CD14-positive monocyte (primary cell): ENCODE measurements around the gene KCNMA1. TPM values are rescaled to one million over a fixed set of nuclear protein-coding genes. Genes with fewer than 3 reads are reported as not detected.
A peak's percentile ranks its signal among the peaks of the same experiment; 100 is the strongest.

Source experiments
- DNase-seq, 3 donors: peaks; one replicate each; pipeline ENCODE4 v3.0.0-alpha.2; 2011 to 2022
- H2AFZ ChIP-seq: 2 replicates; pipeline ENCODE4 v1.6.0; 2012; ENCODE audit warnings: mild to moderate bottlenecking, low read depth, low read length, inconsistent platforms; ENCODE audit not compliant: insufficient read depth, poor library complexity, severe bottlenecking
- H3K27ac ChIP-seq, 2 donors: 1 replicate in 1 of 2; 2 replicates in 1 of 2; pipeline ENCODE4 v1.5.1; 2012 to 2013; ENCODE audit warnings: low read length in 2 of 2, control low read depth in 1 of 2, inconsistent platforms in 1 of 2, low read depth in 1 of 2, mild to moderate bottlenecking in 1 of 2
- H3K27me3 ChIP-seq, 2 donors: one replicate each; pipeline versions ENCODE4 v1.6.0 to v1.6.1; 2011 to 2013; ENCODE audit warnings: low read length in 2 of 2; ENCODE audit not compliant: control insufficient read depth in 2 of 2, insufficient read depth in 2 of 2
- H3K36me3 ChIP-seq, 2 donors: replicated peaks in 1 of 2; 1 replicate in 1 of 2; 2 replicates in 1 of 2; pipeline versions ENCODE4 v1.5.1 to v1.6.1; 2012 to 2013; ENCODE audit warnings: low read length in 2 of 2, control low read depth in 1 of 2, inconsistent platforms in 1 of 2, mild to moderate bottlenecking in 1 of 2; ENCODE audit not compliant: insufficient read depth in 2 of 2, control insufficient read depth in 1 of 2
- H3K4me1 ChIP-seq, 2 donors: 1 replicate in 1 of 2; 2 replicates in 1 of 2; pipeline versions ENCODE4 v1.5.1 to v1.6.1; 2012 to 2013; ENCODE audit warnings: low read length in 2 of 2, control low read depth in 1 of 2, inconsistent platforms in 1 of 2, mild to moderate bottlenecking in 1 of 2, moderate library complexity in 1 of 2; ENCODE audit not compliant: insufficient read depth in 2 of 2, control insufficient read depth in 1 of 2
- H3K4me2 ChIP-seq: replicated peaks from 2 replicates; pipeline ENCODE3; 2012; ENCODE audit warnings: low read length, moderate library complexity, mild to moderate bottlenecking; ENCODE audit not compliant: poor library complexity, severe bottlenecking; ENCODE audit errors: extremely low read depth
- H3K4me3 ChIP-seq, 3 experiments: fragments of 200-600 bp in 1 of 3; sonication (generic) in 1 of 3; replicated peaks in 1 of 3; 1 replicate in 2 of 3; 2 replicates in 1 of 3; pipeline ENCODE4 v1.5.1; 2011 to 2013; ENCODE audit warnings: low read length in 3 of 3, mild to moderate bottlenecking in 3 of 3, control low read depth in 2 of 3, low read depth in 2 of 3, inconsistent platforms in 1 of 3, moderate library complexity in 1 of 3
- H3K79me2 ChIP-seq: 2 replicates; pipeline ENCODE4 v1.6.0; 2012; ENCODE audit warnings: mild to moderate bottlenecking, control low read depth, inconsistent platforms, low read length, moderate library complexity; ENCODE audit not compliant: insufficient read depth
- H3K9ac ChIP-seq: 2 replicates; pipeline ENCODE4 v1.6.0; 2017; ENCODE audit warnings: low read length, mild to moderate bottlenecking; ENCODE audit not compliant: insufficient read depth, poor library complexity, severe bottlenecking
- H3K9me3 ChIP-seq, 2 donors: replicated peaks in 1 of 2; 1 replicate in 1 of 2; 2 replicates in 1 of 2; pipeline versions ENCODE4 v1.5.1 to v1.6.1; 2012 to 2013; ENCODE audit warnings: low read length in 2 of 2, control low read depth in 1 of 2; ENCODE audit not compliant: control insufficient read depth in 1 of 2, insufficient read depth in 1 of 2
- H4K20me1 ChIP-seq: 2 replicates; pipeline ENCODE4 v1.6.0; 2012; ENCODE audit warnings: mild to moderate bottlenecking, low read length, control low read depth, moderate library complexity; ENCODE audit not compliant: insufficient read depth
- H3K27ac Mint-ChIP-seq, 7 donors: one replicate each; pipeline ENCODE4 v1.8.0; 2020; ENCODE audit warnings: mild to moderate bottlenecking in 7 of 7, mixed read lengths in 7 of 7, moderate library complexity in 6 of 7, inconsistent platforms in 2 of 7
- H3K27me3 Mint-ChIP-seq, 3 donors: one replicate each; pipeline ENCODE4 v1.8.0; 2021 to 2022; ENCODE audit warnings: low read depth in 3 of 3, mild to moderate bottlenecking in 3 of 3, mixed read lengths in 3 of 3, moderate library complexity in 3 of 3, inconsistent platforms in 1 of 3
- H3K36me3 Mint-ChIP-seq, 2 donors: one replicate each; pipeline ENCODE4 v1.8.0; 2020; ENCODE audit warnings: mixed read lengths in 2 of 2, inconsistent platforms in 1 of 2, mild to moderate bottlenecking in 1 of 2
- H3K4me1 Mint-ChIP-seq: one replicate; pipeline ENCODE4 v1.8.0; 2020; ENCODE audit warnings: mild to moderate bottlenecking, mixed read lengths
- H3K4me3 Mint-ChIP-seq, 2 donors: one replicate each; pipeline ENCODE4 v1.8.0; 2020; ENCODE audit warnings: mild to moderate bottlenecking in 2 of 2, mixed read lengths in 2 of 2, moderate library complexity in 1 of 2
- H3K9me3 Mint-ChIP-seq, 7 donors: one replicate each; pipeline ENCODE4 v1.8.0; 2020 to 2022; ENCODE audit warnings: mixed read lengths in 7 of 7, mild to moderate bottlenecking in 6 of 7, moderate library complexity in 6 of 7, inconsistent platforms in 2 of 7
- WGBS: methylation state at CpG from one replicate; pipeline ENCODE4 v1.1.5; 2013; ENCODE audit warnings: missing lambda C conversion rate; ENCODE audit not compliant: insufficient coverage; 5-methylcytosine and 5-hydroxymethylcytosine counted together
- intact Hi-C, 2 donors: fragments of 100-400 bp; cut with micrococcal nuclease; formaldehyde crosslinking; loops; one replicate each; pipeline versions ENCODE4 v1.15.0 to v1.15.1; 2023
- polyA plus RNA-seq, 3 donors: library from polyadenylated mRNA; depleted of rRNA in 1 of 3; unstranded in 2 of 3; stranded (reverse) in 1 of 3; fragments of 300-500 nt in 2 of 3; fragments of >200 nt in 1 of 3; fragmentation: Illumina TruSeq in 2 of 3; gene quantifications; 1 replicate in 2 of 3; 2 replicates in 1 of 3; pipeline ENCODE4 v1.2.3, GENCODE V29; 2012 to 2021
- TF ChIP-seq, protein P1 (sequence below): fragments of 200-600 bp; IDR thresholded peaks from one replicate; pipeline ENCODE4 v1.8.0; 2022; ENCODE audit warnings: antibody characterized with exemption, mild to moderate bottlenecking

Gene KCNMA1
- polyA plus RNA-seq, 3 donors = 0.11 to 1.0 TPM; not detected in 1

GRCh38 chr10:77597560-77597959 lies 40.0 kb downstream of the KCNMA1 start:
- H3K27me3 Mint-ChIP-seq = peaks cover 2 to 11% (median 3%) of the 10 kb centered on the region in 3 donors
- TF ChIP-seq, protein P1, sequence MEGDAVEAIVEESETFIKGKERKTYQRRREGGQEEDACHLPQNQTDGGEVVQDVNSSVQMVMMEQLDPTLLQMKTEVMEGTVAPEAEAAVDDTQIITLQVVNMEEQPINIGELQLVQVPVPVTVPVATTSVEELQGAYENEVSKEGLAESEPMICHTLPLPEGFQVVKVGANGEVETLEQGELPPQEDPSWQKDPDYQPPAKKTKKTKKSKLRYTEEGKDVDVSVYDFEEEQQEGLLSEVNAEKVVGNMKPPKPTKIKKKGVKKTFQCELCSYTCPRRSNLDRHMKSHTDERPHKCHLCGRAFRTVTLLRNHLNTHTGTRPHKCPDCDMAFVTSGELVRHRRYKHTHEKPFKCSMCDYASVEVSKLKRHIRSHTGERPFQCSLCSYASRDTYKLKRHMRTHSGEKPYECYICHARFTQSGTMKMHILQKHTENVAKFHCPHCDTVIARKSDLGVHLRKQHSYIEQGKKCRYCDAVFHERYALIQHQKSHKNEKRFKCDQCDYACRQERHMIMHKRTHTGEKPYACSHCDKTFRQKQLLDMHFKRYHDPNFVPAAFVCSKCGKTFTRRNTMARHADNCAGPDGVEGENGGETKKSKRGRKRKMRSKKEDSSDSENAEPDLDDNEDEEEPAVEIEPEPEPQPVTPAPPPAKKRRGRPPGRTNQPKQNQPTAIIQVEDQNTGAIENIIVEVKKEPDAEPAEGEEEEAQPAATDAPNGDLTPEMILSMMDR = no peak
- no peak for DNase-seq
- intact Hi-C loops = no loop called here
- no peaks in the 10 kb centered on the region for H3K36me3 Mint-ChIP-seq
- H2AFZ ChIP-seq = no peak overlapping the region
- no peaks in the 10 kb centered on the region for H3K27me3 ChIP-seq
- H3K4me2 ChIP-seq = no peak overlapping the region
- no peak overlapping the region for H3K4me3 ChIP-seq
- H3K27ac ChIP-seq = no peak overlapping the region
- peaks cover 0 to 4% (median 2%) of the 10 kb centered on the region in 7 donors for H3K9me3 Mint-ChIP-seq
- H4K20me1 ChIP-seq = no peaks in the 10 kb centered on the region
- no peaks in the 10 kb centered on the region for H3K36me3 ChIP-seq
- no peaks in the 10 kb centered on the region for H3K9me3 ChIP-seq
- H3K9ac ChIP-seq = no peak overlapping the region
- H3K4me3 Mint-ChIP-seq = no peak overlapping the region
- H3K4me1 ChIP-seq = peaks cover 4 to 20% of the 10 kb centered on the region in 2 donors
- H3K27ac Mint-ChIP-seq = no peak overlapping the region
- no peaks in the 10 kb centered on the region for H3K79me2 ChIP-seq
- H3K4me1 Mint-ChIP-seq = peaks cover 20% of the 10 kb centered on the region

GRCh38 chr10:77594471-77594783 lies 43.2 kb downstream of the KCNMA1 start:
- no CpG with 5 or more reads among the region's 4 CpGs for WGBS
- Mint-ChIP-seq H3K36me3 (no peaks in the 10 kb centered on the region), H3K27ac (peak overlapping the region in 5 of 7 donors; percentile 12 to 72 (median 62)), H3K4me1 (peaks cover 19% of the 10 kb centered on the region), H3K4me3 (peak overlapping the region in 1 of 2 donors; percentile 59), H3K27me3 (peaks cover 1 to 8% (median 4%) of the 10 kb centered on the region in 3 donors), H3K9me3 (peaks cover 0 to 4% (median 2%) of the 10 kb centered on the region in 7 donors)
- H3K4me3 ChIP-seq = no peak overlapping the region
- no peaks in the 10 kb centered on the region for H3K9me3 ChIP-seq
- TF ChIP-seq, protein P1 = no peak
- peak in 1 of 3 donors; percentile 25 for DNase-seq
- no peaks in the 10 kb centered on the region for H3K79me2 ChIP-seq
- H3K27ac ChIP-seq = no peak overlapping the region
- H3K4me2 ChIP-seq = no peak overlapping the region
- no peak overlapping the region for H2AFZ ChIP-seq
- no peaks in the 10 kb centered on the region for H3K27me3 ChIP-seq
- H3K9ac ChIP-seq = no peak overlapping the region
- peaks cover 0 to 19% of the 10 kb centered on the region in 2 donors for H3K4me1 ChIP-seq
- H3K36me3 ChIP-seq = no peaks in the 10 kb centered on the region
- intact Hi-C loops = no loop called here
- H4K20me1 ChIP-seq = no peaks in the 10 kb centered on the region
